HG03060 (cell line): Measurements from ENCODE around the gene ADAMTSL1.

Experiments
- ATAC-seq: cut with Tn5 transposase; IDR thresholded peaks from one replicate; pipeline ENCODE4 v1.9.1; 2021; ENCODE audit warnings: low read depth, moderate number of reproducible peaks; ENCODE audit not compliant: unreplicated experiment

The ADAMTSL1 gene

DNA sequence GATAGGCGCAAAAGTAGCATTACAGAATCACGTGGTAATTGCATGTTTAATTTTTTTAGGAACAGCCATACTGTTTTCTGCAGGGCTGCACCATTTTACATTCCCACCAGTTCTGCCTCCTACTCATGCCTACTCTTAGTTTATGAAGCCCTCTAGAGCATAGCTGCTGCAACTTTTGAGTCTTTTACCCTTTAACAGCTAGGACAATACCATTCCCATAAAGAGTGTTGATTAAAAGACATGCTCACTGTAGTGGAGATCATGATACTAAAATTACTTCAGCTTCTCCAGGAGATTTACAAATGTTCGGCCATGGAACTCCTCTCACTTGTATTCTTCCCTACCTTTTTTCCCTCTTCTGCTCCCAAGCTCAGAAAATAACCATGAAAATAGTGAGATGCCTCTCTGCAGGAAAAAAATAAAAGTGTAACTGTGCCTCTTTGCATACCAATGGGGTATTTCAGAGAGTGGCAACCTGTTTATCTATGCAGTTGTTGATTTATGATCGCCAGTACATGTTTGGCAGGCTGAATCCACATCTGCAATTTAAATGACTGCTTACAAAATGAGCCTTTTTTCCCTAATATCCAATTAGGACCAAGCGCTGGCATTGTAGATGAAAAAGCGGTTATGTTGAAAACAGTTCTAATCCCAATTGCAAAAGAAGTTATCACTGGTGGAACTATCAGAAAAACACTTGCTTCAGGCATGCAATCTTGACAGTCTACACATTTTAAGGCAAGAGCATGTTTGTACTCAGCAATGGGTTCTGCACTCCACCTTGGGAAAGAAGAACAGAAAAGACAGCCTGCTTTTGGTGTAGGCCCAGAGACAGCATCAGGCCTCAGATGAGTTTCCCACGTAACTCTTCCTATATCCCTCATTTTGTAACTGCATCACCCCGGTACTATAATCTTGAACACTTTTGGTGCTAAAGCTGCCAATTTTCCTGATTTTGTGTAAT lies 131.1 kb downstream of the ADAMTSL1 start:
- ATAC-seq = no peak

DNA sequence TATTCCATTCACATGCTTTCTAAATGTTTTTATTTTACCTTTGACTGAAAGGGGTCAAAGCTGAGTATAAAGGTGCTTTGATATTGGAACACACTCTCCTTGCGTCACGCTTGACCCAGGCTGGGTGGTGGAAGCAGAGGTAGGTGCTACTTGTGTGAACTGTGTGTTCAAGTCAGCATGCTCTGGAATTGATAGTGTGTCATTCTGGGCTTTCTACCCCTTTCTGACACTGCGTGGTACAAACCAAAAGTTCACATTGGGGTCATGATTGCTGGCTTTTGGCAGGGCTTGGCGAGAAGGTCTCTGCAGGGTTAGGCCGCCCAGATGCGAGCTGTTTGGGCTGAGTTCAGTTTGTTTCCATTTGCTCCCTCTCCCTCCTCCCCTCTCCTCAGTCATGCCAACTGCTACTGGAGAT lies 131.8 kb downstream of the ADAMTSL1 start:
- ATAC-seq = no peak

DNA sequence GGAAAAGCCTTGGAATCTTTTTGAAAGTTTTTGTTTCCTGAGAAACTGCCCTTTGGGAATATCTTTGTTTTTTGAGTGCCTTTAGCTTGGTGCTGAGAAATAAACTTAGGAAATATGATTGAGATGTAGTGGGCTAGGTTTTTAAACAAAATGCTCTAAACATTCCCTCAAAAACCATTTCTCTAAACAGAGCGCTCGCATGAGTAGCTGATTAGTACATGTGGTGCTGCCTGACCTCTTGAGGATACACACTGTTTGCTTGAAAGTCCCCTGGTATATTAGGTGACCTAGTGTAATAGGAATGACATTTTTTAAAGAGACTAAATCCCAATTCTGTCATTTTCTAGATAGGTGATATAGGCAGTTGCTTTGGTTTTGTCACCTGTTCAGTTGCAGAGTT lies 132.3 kb downstream of the ADAMTSL1 start:
- ATAC-seq = no peak

DNA sequence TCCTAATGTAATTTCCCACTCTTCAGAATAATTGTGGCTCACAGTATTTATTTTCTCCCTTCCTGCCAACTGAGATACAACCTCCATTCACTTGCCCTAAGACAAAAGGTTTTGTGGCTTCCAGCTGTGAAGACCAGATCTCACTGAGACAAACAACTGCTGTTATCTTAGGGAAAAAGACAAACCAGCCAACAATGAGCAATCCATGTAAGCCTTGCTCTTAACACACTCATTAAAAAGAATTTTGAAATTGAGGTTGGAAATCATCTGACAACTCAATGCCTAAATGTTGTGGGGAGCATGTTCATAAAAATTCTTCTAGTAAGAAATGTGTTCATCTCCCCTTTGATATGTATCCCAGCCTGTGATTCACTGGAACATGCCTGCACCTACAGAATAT lies 132.9 kb downstream of the ADAMTSL1 start:
- no peak for ATAC-seq

DNA sequence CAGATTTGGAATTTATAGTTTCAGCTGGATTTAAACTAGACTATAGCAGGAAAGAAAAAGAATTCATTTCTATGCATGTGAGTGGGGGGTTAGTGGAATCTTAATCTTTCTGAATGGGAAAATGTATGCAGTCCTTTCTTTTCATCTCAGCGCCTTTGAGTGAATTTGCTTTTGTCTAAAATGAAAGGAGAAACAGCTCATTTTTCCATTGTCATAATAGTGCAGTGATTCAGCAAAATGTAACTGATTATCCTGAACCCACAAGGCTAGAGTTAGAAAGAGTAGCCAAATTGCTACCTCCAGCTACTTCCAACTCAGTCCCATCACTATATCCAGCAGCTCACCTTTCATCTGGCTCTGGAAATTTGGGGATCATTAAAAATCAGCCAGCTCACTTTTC lies 134.4 kb downstream of the ADAMTSL1 start:
- no peak for ATAC-seq

DNA sequence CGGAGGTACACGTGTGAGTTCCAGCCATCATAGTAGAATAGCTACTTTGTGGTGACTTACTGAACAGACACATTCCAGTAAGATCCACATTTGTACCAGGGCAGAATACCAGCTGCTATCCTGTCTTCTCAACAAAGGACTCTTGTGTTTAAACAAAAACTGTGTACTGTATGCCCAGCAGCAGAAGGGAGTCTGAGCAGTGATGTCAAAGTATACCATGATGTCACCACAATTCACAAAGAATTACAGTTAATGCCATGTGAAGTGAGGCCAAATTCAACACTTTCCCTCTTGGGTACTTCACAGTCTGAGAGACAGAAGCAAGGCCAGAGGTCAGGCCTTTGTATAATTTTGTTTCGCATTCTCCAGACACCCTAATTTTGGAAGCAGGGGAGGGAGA lies 137.0 kb downstream of the ADAMTSL1 start:
- ATAC-seq = no peak

DNA sequence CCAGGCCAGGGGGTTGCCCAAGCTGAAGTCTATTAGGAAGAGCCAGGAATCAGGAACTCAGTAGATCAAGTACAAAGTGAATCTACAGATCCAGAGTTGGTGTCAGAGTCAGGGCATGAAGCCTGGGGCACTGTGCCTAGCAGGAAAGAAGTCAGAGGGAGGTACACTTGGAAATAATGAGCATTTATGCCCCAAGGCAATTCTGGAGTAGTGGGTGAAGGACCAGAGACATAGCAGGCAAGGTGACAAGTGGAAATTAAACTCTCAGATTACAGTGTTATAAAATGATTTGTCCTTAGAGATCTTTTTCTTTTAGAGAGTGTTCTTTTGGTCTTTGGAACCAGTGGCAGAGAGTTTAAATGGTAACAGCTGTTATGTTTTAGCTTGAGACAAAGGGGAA lies 138.0 kb downstream of the ADAMTSL1 start:
- ATAC-seq = no peak

DNA sequence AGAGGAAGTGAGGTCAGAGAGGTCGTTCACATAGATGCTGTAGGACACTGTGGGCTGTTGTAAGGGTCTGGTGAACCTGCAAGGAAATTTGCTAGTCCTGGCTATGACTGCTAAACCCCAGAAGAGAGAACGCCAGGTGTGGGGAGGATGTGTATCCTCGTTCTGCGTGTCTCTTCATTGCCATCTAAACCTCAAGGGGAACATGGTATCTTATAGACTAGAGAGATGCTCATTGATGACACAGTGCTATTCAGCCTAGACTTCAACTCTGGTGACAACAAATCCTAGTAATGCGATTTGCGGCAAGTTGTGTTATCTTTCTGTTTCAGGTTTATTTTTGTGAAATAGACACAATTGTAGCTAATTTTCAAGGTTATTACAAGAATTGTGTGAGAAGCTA lies 140.2 kb downstream of the ADAMTSL1 start:
- ATAC-seq = no peak

DNA sequence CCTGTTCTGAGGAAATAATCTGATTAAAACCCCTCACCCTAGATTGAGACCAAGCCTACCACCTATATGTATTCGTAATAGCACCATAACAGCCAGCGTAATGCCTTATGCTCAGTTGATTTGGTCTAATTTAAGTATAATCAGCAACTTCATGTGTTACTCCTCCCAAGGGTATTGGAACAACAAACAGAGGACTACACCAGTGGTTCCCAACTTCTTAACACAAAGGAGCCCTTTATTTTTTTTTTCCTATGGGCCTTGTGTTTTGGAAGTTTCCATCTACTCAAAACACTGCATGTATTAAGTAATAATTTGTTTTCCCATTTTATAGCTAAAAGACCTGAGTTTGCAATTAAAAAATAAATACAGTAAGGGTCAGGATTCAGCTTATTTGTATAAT lies 140.7 kb downstream of the ADAMTSL1 start:
- ATAC-seq = no peak

DNA sequence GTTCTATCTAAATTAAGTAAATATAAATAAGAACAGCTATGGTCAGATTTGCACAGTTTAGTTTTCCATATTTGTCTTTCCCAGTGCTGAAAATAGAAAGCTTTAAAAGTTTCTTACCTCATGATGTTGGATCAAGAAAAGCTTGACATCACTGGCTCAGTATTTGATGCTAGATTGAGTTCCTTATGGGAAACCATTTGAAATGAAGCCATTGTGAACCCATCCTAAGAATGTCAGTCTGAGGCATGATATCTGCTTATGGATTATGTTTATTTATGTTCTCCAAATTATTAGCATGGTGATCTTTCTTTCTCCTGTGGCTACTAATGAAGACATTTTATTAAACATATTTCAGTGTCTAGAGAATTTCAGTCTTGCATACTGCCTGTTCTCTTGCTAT lies 143.0 kb downstream of the ADAMTSL1 start:
- no peak for ATAC-seq

DNA sequence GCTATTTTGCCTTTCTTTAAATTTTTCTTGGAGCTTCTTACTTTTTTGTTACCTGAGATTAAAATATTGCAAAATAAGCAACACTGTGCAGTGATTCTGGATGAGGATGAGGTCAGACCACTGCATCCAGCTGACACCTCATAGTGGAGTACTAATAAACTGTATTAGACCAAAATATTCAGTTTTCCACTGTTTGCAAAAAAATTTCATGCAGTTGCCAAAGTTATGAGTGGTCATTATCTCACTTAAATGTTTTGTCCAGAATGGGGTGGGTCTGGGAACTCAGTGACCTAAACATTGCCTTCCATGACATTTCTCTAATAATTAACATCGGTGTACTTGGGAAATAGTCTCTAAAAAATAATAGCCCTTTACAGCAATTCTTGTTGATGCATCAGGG lies 143.8 kb downstream of the ADAMTSL1 start:
- ATAC-seq = no peak

DNA sequence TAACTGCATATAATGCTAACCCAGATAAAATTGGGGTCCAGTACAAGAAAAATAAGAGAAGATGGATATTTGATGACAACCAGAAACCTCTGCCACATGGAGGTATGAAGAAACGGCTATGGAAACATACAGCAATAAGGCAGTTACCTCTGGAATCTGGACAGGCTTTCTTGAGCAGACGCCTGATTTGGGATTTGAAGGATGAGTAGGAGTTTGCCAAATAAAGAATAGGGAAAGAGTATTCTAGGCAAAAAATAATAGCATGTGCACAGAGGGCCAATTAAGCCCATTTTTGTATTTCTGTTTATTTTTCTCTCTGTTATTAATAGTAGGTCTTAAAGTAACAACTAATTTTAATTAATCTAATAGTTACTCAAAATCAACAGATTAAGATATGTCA lies 144.9 kb downstream of the ADAMTSL1 start:
- ATAC-seq = no peak

DNA sequence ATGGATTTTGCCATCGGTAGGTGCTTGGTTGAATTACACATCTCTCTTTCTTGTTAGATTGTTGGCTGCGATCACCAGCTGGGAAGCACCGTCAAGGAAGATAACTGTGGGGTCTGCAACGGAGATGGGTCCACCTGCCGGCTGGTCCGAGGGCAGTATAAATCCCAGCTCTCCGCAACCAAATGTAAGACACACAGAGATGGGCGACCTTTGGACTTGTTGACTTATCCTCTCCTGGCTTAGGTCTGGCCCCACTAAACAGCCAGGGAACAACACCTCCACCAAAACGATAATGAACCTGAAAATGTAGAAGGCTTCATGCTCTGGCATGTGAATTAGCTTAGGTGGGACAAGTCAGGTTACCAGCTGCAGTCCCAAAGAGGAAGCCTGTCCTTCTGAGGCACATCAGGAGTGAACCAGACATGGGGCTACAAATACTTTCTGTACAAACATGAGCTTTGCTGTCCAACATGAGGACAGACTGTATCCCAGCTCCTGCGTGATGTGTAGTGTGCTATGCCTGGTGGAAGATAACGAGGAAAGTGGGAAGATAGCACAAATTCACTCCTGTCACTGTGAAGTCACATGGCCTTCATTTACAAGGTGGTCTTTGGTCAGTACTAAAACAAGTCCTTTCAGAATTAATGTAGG lies 148.4 kb downstream of the ADAMTSL1 start:
- no peak for ATAC-seq

DNA sequence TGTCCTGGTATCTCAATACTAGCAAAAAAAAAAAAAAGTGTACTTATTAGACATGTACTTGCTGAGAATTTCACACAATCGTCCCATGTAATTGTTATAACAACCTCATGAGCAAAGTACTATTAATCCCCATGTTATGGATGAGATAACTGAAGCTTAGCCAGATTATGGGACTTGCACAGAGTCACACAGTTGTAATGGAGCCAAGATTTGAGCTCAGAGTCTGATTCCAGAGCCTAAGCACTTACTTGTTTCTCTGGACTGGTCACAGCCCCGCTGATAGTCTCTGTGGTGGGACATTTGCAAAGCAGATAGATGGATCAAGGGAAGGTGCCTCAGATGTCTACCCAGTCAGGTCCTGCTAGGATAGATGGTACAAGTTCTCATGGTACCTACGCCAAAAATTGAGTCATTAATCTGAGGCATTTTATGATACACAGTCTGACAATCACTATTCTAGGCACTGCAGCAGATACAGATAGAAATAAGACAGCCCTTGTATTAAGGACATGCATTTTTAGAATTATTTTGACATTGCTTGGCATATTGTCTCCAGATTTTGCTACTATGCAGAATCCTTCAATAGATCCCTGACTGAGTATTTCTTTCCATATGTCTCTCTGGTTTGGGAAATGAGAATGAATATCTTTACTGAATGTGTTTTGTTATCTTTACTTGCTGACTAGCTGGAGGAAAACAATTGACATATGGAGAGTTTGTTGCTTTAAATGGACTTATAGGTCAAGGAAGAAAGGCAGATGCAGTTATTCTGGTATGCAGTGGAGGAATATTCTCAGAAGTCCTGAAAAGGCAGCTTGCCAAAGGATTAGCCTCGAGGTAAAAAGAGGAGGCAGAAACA lies 149.5 kb downstream of the ADAMTSL1 start:
- ATAC-seq = no peak

DNA sequence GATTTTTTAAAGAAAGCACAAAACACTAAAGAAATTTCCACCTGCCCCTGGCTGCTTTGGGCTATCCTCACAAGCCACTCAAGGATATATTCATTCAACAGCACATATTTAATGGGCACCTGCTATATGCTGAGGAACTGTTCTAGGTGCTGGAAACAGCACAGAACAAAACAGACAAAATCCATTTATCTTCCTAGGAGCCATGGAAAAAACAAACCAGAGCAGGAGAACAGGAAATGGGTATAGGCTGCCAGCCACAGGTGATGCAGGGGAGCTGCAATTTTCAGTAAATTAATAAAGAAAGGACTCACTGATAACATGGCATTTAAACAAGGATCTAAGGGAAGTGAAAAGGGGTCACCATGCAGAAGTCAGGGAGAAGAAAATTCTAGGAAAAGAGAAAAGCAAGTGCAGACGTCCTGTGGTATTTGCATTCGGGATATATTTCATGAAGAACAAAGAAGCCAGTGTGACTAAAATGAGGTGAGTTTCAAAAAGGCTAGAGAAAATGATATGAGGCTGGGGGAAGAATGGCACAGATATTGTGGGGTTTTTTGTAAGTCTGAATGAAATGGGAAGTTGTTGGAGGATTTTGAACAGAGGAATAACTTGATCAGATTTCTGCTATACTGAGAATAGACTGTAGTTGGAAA lies 152.2 kb downstream of the ADAMTSL1 start:
- no peak for ATAC-seq

DNA sequence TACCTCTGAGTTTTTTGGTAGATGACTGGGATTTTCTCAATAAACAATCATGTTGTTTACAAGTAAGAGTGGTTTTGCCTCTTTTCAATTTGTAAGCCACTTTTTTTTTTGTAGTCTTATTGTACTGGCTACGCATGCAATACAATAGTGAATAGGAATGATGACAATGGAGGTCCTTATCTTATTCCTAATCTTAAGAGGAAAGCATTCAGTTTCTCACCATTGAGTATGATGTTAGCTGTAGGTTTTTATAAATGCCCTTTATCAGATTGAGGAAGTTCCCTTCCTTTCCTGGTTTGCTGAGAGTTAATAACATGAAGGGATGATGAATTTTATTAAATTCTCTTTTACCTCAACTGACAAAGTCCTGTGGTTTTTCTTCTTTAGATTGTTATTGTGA lies 155.2 kb downstream of the ADAMTSL1 start:
- ATAC-seq = no peak

DNA sequence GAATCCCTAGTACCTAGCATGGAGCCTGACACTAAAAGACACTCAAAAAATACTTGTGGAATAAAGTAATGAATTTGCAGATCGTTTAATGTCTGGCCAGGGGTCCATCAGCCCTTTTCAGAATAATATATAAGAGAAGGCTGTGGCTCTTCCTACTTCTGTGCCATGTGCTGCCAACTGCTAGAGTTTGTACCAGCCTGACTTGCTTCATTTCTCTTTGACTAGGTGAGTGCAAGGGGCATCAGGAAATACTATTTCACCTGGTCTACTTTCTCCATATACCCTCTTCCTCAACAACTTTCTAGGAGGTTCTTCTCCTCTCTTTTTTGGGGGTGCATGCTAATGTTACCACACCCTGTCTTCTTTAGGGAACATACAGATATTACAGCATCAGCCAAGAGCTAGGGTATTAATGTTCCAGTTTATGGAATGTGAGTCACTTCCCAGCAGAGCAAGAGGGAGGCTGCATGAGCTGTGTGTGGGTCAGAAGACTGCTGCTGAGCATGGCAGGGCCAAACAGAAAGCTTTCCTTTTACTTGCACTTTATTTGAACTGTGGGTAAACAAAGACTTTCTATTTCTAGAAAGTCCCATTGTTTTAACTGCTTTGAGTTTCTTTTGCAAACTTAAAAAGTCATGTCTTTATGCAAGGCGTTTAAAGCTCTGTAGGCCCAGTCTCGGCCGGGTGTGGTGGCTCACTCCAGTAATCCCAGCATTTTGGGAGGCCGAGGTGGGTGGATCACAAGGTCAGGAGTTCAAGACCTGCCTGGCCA lies 158.9 kb downstream of the ADAMTSL1 start:
- ATAC-seq = no peak

DNA sequence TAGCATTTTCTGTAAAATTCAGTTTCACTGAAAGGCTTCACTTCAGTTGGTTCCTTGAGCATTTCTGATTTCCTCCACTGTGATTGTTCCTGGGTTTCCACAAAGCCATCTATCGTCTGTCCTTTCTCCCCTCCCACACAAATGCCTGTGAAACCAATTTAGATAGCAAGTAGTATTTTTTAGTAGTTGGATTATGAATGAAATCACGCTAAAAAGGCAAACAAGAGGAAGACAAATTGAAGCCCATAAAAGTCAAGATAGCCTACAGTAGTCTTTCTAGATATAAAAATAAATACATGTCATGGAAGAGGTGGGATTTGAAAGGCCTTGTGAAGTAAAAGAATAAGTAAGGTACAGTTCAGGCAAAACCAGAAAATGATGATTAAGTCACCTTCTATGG lies 162.8 kb downstream of the ADAMTSL1 start:
- no peak for ATAC-seq

DNA sequence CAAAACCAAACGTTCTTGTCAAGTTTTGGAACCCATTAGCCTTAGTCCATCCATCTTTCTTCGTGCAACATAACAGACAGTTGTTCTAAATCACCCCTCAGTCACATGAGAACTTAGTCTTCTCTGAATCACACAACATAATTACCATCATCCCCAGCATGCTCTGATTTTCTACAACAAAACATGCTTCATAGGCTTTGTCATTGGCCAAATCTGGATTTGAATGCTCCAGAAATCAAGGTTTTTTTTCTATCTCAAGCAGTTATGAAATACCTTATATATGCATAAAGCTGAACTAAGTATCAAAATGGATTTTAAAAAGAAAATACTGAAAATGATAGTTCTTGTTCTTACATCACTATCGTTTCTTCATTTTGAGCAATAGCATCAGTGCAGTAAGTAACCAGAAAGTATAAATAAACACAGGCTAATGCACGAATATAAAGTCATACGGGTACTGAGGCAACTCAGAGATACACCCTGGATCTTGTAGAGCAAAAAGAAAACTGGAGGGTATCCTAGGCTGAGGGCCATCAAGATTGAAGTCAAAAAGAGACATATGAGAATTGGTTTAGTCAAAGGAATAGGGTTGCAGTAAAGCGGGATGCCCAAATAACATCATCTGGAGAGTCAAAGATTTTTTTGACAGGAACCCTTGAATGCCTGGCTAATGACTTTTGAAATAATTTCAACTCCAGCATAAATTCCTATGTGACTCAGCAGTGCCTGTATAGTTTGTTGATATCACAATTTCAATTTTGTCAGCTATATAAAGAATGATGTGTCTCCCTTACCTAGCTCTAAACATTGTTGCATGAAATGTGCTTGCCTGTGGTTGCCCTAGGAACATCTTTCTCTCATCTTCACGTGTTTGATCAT lies 164.7 kb downstream of the ADAMTSL1 start:
- no peak for ATAC-seq
